HepG2 (cell line): ENCODE results near the gene TXNRD1. TPM values are rescaled to one million over a fixed set of nuclear protein-coding genes. Genes with fewer than 3 reads are reported as not detected.

ENCODE experiments used
- ATAC-seq: fragments of 200-7000 bp; cut with Tn5 transposase; 3 replicates; pipeline ENCODE4 v1.9.1; 2020; ENCODE audit warnings: mild to moderate bottlenecking, moderate library complexity
- BruUV-seq: library from RNA; stranded (reverse); fragments of 400-500 nt; replicated peaks from 2 replicates; lab custom pipeline; 2021; lab: Mats Ljungman, UMichigan
- CTCF ChIA-PET: fragments of 300-600 bp; formaldehyde crosslinking; extraction: SDS; loops from one replicate; lab custom pipeline; 2021; ENCODE audit warnings: low total read pairs, inconsistent platforms, low intra/inter-chr PET ratio; lab: Yijun Ruan, JAX
- POLR2A ChIA-PET: fragments of 350-600 bp; sonication (Branson Sonifier 250); formaldehyde crosslinking; loops from one replicate; lab custom pipeline; 2020; ENCODE audit warnings: antibody characterized with exemption, inconsistent platforms; lab: Yijun Ruan, JAX
- DNase-seq: peaks from one replicate; pipeline ENCODE4 v3.0.0-alpha.2; 2015; ENCODE audit warnings: low spot score
- FAIRE-seq: peaks from 3 replicates; lab custom pipeline; 2011; peaks lifted over from hg19 to GRCh38; lab: Jason Lieb, UNC
- H2AFZ ChIP-seq: one replicate; pipeline ENCODE4 v1.6.1; 2011; ENCODE audit warnings: low read length, inconsistent platforms
- H3K27ac ChIP-seq: fragments of 300-600 bp; 3 replicates; pipeline ENCODE4 v1.8.0; 2011; ENCODE audit warnings: mixed run types, mild to moderate bottlenecking, mixed read lengths, low read length, inconsistent platforms; ENCODE audit not compliant: insufficient read depth; ENCODE audit errors: extremely low read length
- H3K27me3 ChIP-seq, 2 experiments: fragments of 200-600 bp in 1 of 2; 2 replicates in 1 of 2; 3 replicates in 1 of 2; pipeline versions ENCODE4 v1.6.0 to v1.8.0; 2011; ENCODE audit warnings: low read length in 2 of 2, mild to moderate bottlenecking in 2 of 2, moderate library complexity in 2 of 2, inconsistent platforms in 1 of 2; ENCODE audit not compliant: insufficient read depth in 2 of 2, control insufficient read depth in 1 of 2
- H3K36me3 ChIP-seq, 2 experiments: fragments of 200-600 bp in 1 of 2; replicated peaks in 1 of 2; 2 replicates in 1 of 2; 3 replicates in 1 of 2; pipeline versions ENCODE4 v1.5.1 to v1.8.0; 2011; ENCODE audit warnings: low read length in 2 of 2, inconsistent platforms in 1 of 2; ENCODE audit not compliant: insufficient read depth in 2 of 2, control insufficient read depth in 1 of 2
- H3K4me1 ChIP-seq: 2 replicates; pipeline ENCODE4 v1.5.1; 2012; ENCODE audit warnings: low read length, inconsistent platforms; ENCODE audit not compliant: insufficient read depth
- H3K4me2 ChIP-seq: 2 replicates; pipeline ENCODE4 v1.6.0; 2011; ENCODE audit warnings: low read depth, low read length, inconsistent platforms
- H3K4me3 ChIP-seq, 3 experiments: fragments of 200-600 bp in 1 of 3; sonication (generic), shearing (Covaris generic) in 1 of 3; replicated peaks in 1 of 3; 2 replicates each; pipeline ENCODE4 v1.5.1; 2011 to 2016; ENCODE audit warnings: low read length in 3 of 3, inconsistent platforms in 2 of 3, low read depth in 2 of 3, mild to moderate bottlenecking in 2 of 3, control low read depth in 1 of 3, mixed read lengths in 1 of 3; ENCODE audit not compliant: insufficient read depth in 1 of 3
- H3K79me2 ChIP-seq: one replicate; pipeline ENCODE4 v1.6.1; 2011; ENCODE audit warnings: low read length, inconsistent platforms; ENCODE audit not compliant: insufficient read depth
- H3K9ac ChIP-seq: 2 replicates; pipeline ENCODE4 v1.6.0; 2011; ENCODE audit warnings: mild to moderate bottlenecking, low read depth, low read length, inconsistent platforms; ENCODE audit not compliant: insufficient read depth
- H3K9me3 ChIP-seq: 2 replicates; pipeline ENCODE4 v1.5.1; 2012; ENCODE audit warnings: mild to moderate bottlenecking, low read length
- H4K20me1 ChIP-seq: 2 replicates; pipeline ENCODE4 v1.6.0; 2011; ENCODE audit warnings: inconsistent platforms, mild to moderate bottlenecking, low read length, moderate library complexity; ENCODE audit not compliant: insufficient read depth
- AGO2 ChIP-seq: fragments of 200-400 bp; formaldehyde crosslinking; optimal IDR thresholded peaks from 2 replicates; pipeline ENCODE3; 2017; ENCODE audit warnings: mild to moderate bottlenecking, low read depth, low read length, moderate library complexity
- CHD2 ChIP-seq: IDR thresholded peaks from 2 replicates; pipeline ENCODE4 v1.6.1; 2011; ENCODE audit warnings: low read depth, low read length, improper control_type of control experiment
- GFI1 ChIP-seq: sonication (generic); formaldehyde crosslinking; IDR thresholded peaks from 2 replicates; pipeline ENCODE4 v1.5.0; 2020; ENCODE audit warnings: missing genetic modification reagents, mild to moderate bottlenecking, borderline replicate concordance
- KLF6 ChIP-seq: IDR thresholded peaks from 2 replicates; pipeline ENCODE4 v1.8.0; 2016; ENCODE audit warnings: missing biosample characterization, missing genetic modification reagents
- POLR2A ChIP-seq, 2 experiments: IDR thresholded peaks; 2 replicates each; pipeline ENCODE4 v1.6.1; 2011; ENCODE audit warnings: low read depth in 2 of 2, low read length in 2 of 2, mild to moderate bottlenecking in 1 of 2, moderate library complexity in 1 of 2; ENCODE audit not compliant: insufficient read depth in 1 of 2
- POLR2G ChIP-seq: fragments of 200-400 bp; formaldehyde crosslinking; IDR thresholded peaks from 2 replicates; pipeline ENCODE4 v1.6.1; 2018; ENCODE audit warnings: mild to moderate bottlenecking, low read depth, low read length, moderate library complexity
- RBM22 ChIP-seq: fragments of 200-400 bp; formaldehyde crosslinking; optimal IDR thresholded peaks from 2 replicates; pipeline ENCODE3; 2017; ENCODE audit warnings: mild to moderate bottlenecking, low read length, moderate library complexity
- RFX5 ChIP-seq: IDR thresholded peaks from 2 replicates; pipeline ENCODE4 v1.6.1; 2011; ENCODE audit warnings: low read depth, low read length, improper control_type of control experiment
- SYNCRIP ChIP-seq: fragments of 200-400 bp; formaldehyde crosslinking; IDR thresholded peaks from 2 replicates; pipeline ENCODE4 v1.6.1; 2018; ENCODE audit warnings: mild to moderate bottlenecking, low read depth, low read length; ENCODE audit not compliant: insufficient read depth
- TOE1 ChIP-seq: sonication (generic); formaldehyde crosslinking; IDR thresholded peaks from 2 replicates; pipeline ENCODE4 v1.4.0; 2020; ENCODE audit warnings: mild to moderate bottlenecking, missing genetic modification reagents
- ZFP36L2 ChIP-seq: sonication (generic); formaldehyde crosslinking; IDR thresholded peaks from 2 replicates; pipeline ENCODE4 v1.4.0; 2020; ENCODE audit warnings: missing genetic modification reagents
- ZNF136 ChIP-seq: sonication (generic); formaldehyde crosslinking; IDR thresholded peaks from 2 replicates; pipeline ENCODE4 v1.8.1; 2022; ENCODE audit warnings: low read depth, mild to moderate bottlenecking, moderate library complexity, missing genetic modification reagents
- ZSCAN22 ChIP-seq: sonication (generic); formaldehyde crosslinking; IDR thresholded peaks from 2 replicates; pipeline ENCODE4 v1.4.0; 2020; ENCODE audit warnings: mild to moderate bottlenecking, missing genetic modification reagents
- WGBS: methylation state at CpG from one replicate; pipeline ENCODE4 v1.1.6; 2017; ENCODE audit warnings: low lambda C conversion rate; 5-methylcytosine and 5-hydroxymethylcytosine counted together
- in situ Hi-C: cut with HindIII; loops from 2 replicates; pipeline ENCODE4 v1.10.0; 2017; ENCODE audit warnings: low pct_unique_long_range_greater_than_20kb; ENCODE audit not compliant: extremely low pct_ligation_motif_present
- intact Hi-C: fragments of 100-400 bp; cut with micrococcal nuclease; formaldehyde crosslinking; loops from one replicate; pipeline ENCODE4 v1.10.0; 2022; ENCODE audit not compliant: unreplicated experiment
- polyA plus RNA-seq, 8 experiments: library from polyadenylated mRNA; depleted of rRNA in 3 of 8; stranded (reverse) in 7 of 8; unstranded in 1 of 8; fragments of >200 nt; fragmentation: Illumina TruSeq in 4 of 8; extraction: Trizol in 4 of 8; gene quantifications; 2 replicates each; pipeline versions ENCODE4 v1.2.1 to v1.2.3, GENCODE V29; 2011 to 2016; ENCODE audit warnings: low read depth in 4 of 8, missing spikeins in 1 of 8, mixed read lengths in 1 of 8; ENCODE audit not compliant: insufficient read depth in 1 of 8
- total RNA-seq, 5 experiments: library from RNA; depleted of rRNA; stranded (reverse); fragments of >200 nt; fragmentation: Illumina TruSeq; extraction: Trizol; gene quantifications; 2 replicates each; pipeline ENCODE4 v1.2.3, GENCODE V29; 2016; ENCODE audit warnings: low read depth in 1 of 5
- TF ChIP-seq, protein P1 (sequence below): sonication (generic); formaldehyde crosslinking; IDR thresholded peaks from 2 replicates; pipeline ENCODE4 v1.5.1; 2020; ENCODE audit warnings: missing genetic modification reagents, mild to moderate bottlenecking, borderline replicate concordance

TXNRD1 gene
- total and polyA plus RNA-seq, 2 of the 13 experiments (the other 11 are each of a cell fraction or from before 2014, with no cell fraction given) = 54.0 to 190 TPM

- POLR2A ChIA-PET = no interaction called here
- CTCF ChIA-PET = no interaction called here
- Histone ChIP-seq H3K27ac (no peak overlapping the region), H2AFZ (no peak overlapping the region), H3K79me2 (no peaks in the 10 kb centered on the region), H3K27me3 (no peaks in the 10 kb centered on the region), H3K36me3 (peaks cover 4 to 13% of the 10 kb centered on the region in 2 experiments; a peak in 4 of 5 replicates), H3K4me3 (no peak overlapping the region)
- 75% methylated on average over 3 of the region's 3 CpGs for WGBS
- FAIRE-seq = no peak
- no peak for DNase-seq
- in situ Hi-C loops = loop anchor here (5.0 kb wide), 1 partner anchor 153 kb away; no protein-coding TSS in a partner anchor
- TF ChIP-seq RFX5 = no peak
- no peak for TF ChIP-seq CHD2
- 0 out of 2 replicates have a peak, but pooled peaks have one; percentile 24 for TF ChIP-seq POLR2G
- TF ChIP-seq RBM22 = peak; percentile 33
- TF ChIP-seq, all 625 proteins: peak for 2
- no TSS peak for BruUV-seq
- H4K20me1 ChIP-seq = peaks cover 6% of the 10 kb centered on the region; the same call in 1 of the 2 replicates
- no peaks in the 10 kb centered on the region for H3K9me3 ChIP-seq
- ATAC-seq = peak; percentile 15
- H3K4me2 ChIP-seq = no peak overlapping the region
- intact Hi-C loops = no loop called here
- no peak overlapping the region for H3K9ac ChIP-seq
- peaks cover 6% of the 10 kb centered on the region; the same call in 1 of the 2 replicates for H3K4me1 ChIP-seq
Measured at GRCh38 chr12:104355630-104356029, 140.1 kb downstream of the TXNRD1 start.

GRCh38 chr12:104356231-104357115 lies 140.9 kb downstream of the TXNRD1 start:
- H4K20me1 ChIP-seq = peaks cover 6% of the 10 kb centered on the region; the same call in 1 of the 2 replicates
- in situ Hi-C loops (loop anchor here (5.0 kb wide), 1 partner anchor 154 kb away; no protein-coding TSS in a partner anchor), intact Hi-C loops (no loop called here)
- H3K9me3 ChIP-seq = no peaks in the 10 kb centered on the region
- H3K27me3 ChIP-seq = no peaks in the 10 kb centered on the region
- BruUV-seq = no TSS peak
- H3K9ac ChIP-seq = no peak overlapping the region
- no peak for DNase-seq
- no peak overlapping the region for H3K27ac ChIP-seq
- TF ChIP-seq AGO2 (peak; percentile 54), TOE1 (CRISPR knock-in tag) (no peak), ZSCAN22 (CRISPR knock-in tag) (no peak), ZFP36L2 (no peak), ZNF136 (no peak), RBM22 (peak; percentile 38), POLR2G (peak; percentile 53), POLR2A (IDR thresholded peaks at IDR 0.05; ENCODE audit: insufficient read depth in 1 of 2, low read depth in 2 of 2, low read length in 2 of 2) (0 out of 4 replicates have a peak, but pooled peaks of 1 of the 2 experiments have one; percentile 14), GFI1 (CRISPR knock-in tag) (no peak), KLF6 (CRISPR knock-in tag) (no peak), SYNCRIP (no peak)
- TF ChIP-seq, protein P1, sequence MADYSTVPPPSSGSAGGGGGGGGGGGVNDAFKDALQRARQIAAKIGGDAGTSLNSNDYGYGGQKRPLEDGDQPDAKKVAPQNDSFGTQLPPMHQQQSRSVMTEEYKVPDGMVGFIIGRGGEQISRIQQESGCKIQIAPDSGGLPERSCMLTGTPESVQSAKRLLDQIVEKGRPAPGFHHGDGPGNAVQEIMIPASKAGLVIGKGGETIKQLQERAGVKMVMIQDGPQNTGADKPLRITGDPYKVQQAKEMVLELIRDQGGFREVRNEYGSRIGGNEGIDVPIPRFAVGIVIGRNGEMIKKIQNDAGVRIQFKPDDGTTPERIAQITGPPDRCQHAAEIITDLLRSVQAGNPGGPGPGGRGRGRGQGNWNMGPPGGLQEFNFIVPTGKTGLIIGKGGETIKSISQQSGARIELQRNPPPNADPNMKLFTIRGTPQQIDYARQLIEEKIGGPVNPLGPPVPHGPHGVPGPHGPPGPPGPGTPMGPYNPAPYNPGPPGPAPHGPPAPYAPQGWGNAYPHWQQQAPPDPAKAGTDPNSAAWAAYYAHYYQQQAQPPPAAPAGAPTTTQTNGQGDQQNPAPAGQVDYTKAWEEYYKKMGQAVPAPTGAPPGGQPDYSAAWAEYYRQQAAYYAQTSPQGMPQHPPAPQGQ = no peak
- peak; percentile 14 for ATAC-seq
- no peaks in the 10 kb centered on the region for H3K79me2 ChIP-seq
- H3K36me3 ChIP-seq = peaks cover 0 to 10% of the 10 kb centered on the region in 2 experiments; a peak in 2 of 5 replicates
- H3K4me1 ChIP-seq = peaks cover 6% of the 10 kb centered on the region; the same call in 1 of the 2 replicates
- 74% methylated on average over 17 of the region's 17 CpGs for WGBS
- no peak overlapping the region for H3K4me2 ChIP-seq
- ChIA-PET CTCF (no interaction called here), POLR2A (no interaction called here)
- no peak overlapping the region for H2AFZ ChIP-seq
- FAIRE-seq = no peak
- H3K4me3 ChIP-seq = no peak overlapping the region
